Measurements from ENCODE around the gene UNC5C. TPM values are rescaled to one million over a fixed set of nuclear protein-coding genes. Genes with fewer than 3 reads are reported as not detected.
A peak's percentile ranks its signal among the peaks of the same experiment; 100 is the strongest.

The UNC5C gene
- total and polyA plus RNA-seq, 8 donors: 0.15 to 0.84 (median 0.34) TPM

DNA sequence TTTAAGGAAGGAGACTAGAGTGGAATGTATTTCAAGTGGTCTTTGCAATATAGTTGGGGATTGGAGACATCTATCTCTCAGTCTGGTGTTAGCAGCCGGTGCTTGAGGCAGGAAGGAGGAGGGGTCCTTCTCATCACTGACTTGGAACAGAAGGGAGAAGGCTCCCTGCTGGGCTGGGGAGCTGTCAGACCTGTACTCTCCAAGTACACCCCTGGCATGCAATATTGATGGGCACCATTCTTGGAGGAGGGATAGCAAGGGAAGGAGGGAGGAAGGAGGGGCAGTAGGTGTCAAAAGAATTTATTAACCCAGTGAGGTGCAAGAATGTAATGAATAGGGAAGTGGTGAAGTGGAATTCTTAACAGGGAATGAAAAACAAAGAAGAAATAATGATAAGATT, 338.8 kb downstream of the UNC5C start:
- H3K4me3 ChIP-seq: no peak overlapping the region
- no peaks in the 10 kb centered on the region for H3K9me3 ChIP-seq
- H3K4me1 ChIP-seq: no peaks in the 10 kb centered on the region
- no peaks in the 10 kb centered on the region for H3K27me3 ChIP-seq
- FAIRE-seq (no peak), ATAC-seq (no peak), DNase-seq (no peak)
- 79 to 83% methylated on average over 1 of the region's 1 CpG for WGBS, 2 donors
- intact Hi-C loops (cut with DNase I): no loop called here
- no peak overlapping the region for H3K27ac ChIP-seq
- TF ChIP-seq, protein P1, sequence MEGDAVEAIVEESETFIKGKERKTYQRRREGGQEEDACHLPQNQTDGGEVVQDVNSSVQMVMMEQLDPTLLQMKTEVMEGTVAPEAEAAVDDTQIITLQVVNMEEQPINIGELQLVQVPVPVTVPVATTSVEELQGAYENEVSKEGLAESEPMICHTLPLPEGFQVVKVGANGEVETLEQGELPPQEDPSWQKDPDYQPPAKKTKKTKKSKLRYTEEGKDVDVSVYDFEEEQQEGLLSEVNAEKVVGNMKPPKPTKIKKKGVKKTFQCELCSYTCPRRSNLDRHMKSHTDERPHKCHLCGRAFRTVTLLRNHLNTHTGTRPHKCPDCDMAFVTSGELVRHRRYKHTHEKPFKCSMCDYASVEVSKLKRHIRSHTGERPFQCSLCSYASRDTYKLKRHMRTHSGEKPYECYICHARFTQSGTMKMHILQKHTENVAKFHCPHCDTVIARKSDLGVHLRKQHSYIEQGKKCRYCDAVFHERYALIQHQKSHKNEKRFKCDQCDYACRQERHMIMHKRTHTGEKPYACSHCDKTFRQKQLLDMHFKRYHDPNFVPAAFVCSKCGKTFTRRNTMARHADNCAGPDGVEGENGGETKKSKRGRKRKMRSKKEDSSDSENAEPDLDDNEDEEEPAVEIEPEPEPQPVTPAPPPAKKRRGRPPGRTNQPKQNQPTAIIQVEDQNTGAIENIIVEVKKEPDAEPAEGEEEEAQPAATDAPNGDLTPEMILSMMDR (IDR thresholded peaks at IDR 0.05): no peak
- no peaks in the 10 kb centered on the region for H3K36me3 ChIP-seq

DNA sequence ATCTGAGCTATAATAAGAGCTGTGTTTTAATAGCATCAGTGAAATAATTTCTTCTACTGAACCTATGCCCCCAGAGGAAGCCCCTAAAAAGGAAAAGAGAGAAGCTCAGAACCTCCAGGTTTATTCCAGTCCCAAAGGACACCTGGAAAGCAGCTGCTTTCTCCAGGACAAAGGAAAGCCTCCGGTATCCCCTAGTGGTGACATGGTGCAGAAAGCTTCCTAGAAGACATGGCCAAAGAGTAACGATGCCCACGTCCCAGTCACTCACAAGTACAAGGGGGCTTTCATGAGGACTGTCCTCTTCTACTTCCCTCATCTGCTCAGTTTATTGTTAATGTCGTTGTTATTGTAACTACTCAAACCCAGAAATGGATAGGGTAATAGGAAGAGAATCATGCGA, 343.9 kb downstream of the UNC5C start:
- DNase-seq (no peak), ATAC-seq (no peak), FAIRE-seq (no peak)
- TF ChIP-seq, protein P1 (IDR thresholded peaks at IDR 0.05): peak in 1 of 4 donors; percentile 9
- no peaks in the 10 kb centered on the region for H3K36me3 ChIP-seq
- no peaks in the 10 kb centered on the region for H3K27me3 ChIP-seq
- no peaks in the 10 kb centered on the region for H3K9me3 ChIP-seq
- intact Hi-C loops (cut with DNase I): no loop called here
- 20 to 25% methylated on average over 5 of the region's 5 CpGs for WGBS, 2 donors
- H3K4me3 ChIP-seq: no peak overlapping the region
- no peaks in the 10 kb centered on the region for H3K4me1 ChIP-seq
- H3K27ac ChIP-seq: no peak overlapping the region

DNA sequence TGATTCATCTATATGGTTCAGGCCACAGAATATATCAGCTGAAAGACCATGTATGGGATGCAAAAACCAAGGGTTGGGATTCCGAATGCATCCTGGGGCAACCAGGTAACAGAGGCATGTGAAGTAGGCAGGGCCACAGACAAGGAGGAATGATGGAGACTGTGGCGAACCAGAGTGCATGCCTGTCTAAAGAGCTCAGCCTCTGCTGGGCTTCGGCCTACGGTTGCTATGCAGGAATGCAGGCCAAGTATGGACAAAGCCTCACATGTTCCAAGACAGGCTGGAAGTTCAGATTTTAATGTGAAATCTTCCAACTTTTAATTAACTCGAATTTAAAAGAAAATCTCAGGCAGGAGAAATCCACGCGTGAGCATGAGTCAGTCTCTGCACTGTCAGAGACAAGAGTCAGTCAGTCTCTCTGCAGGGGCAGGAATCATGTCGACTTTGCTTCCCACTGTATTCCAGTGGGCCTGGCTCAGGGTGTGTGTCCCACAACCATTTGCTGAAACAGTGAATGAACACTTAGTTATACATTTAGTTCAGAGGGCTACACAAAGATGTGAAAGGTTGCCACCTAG, 344.4 kb downstream of the UNC5C start:
- no peak for DNase-seq
- TF ChIP-seq, protein P1 (IDR thresholded peaks at IDR 0.05): no peak
- H3K9me3 ChIP-seq: no peaks in the 10 kb centered on the region
- WGBS, 2 donors: 78 to 81% methylated on average over 8 of the region's 8 CpGs
- H3K4me3 ChIP-seq: no peak overlapping the region
- H3K36me3 ChIP-seq: no peaks in the 10 kb centered on the region
- FAIRE-seq: no peak
- no peak for ATAC-seq
- intact Hi-C loops (cut with DNase I): no loop called here
- no peaks in the 10 kb centered on the region for H3K27me3 ChIP-seq
- H3K27ac ChIP-seq: no peak overlapping the region
- no peaks in the 10 kb centered on the region for H3K4me1 ChIP-seq

DNA sequence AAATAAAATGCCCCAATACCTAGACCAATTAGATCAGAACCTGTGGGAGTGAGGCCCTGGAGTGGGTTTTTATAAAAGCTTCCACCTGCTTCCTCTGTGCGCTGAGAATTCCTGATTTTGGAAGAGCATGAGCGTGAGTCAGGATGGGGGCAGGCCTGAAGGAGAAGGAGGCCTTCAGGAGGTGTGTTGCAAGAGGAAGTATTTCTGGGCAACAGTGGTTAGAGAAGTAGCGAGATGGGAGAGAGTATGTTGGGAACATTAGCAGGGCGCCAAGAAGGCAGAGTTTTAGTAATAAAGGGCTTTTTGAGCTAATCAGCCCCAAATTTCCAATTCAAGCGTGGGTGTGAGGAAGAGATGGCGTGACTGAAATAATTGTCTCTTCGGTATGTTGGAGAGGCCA, 349.8 kb downstream of the UNC5C start:
- FAIRE-seq: no peak
- intact Hi-C loops (cut with DNase I): no loop called here
- Histone ChIP-seq H3K27ac (no peak overlapping the region), H3K4me3 (no peak overlapping the region), H3K9me3 (no peaks in the 10 kb centered on the region), H3K36me3 (no peaks in the 10 kb centered on the region), H3K4me1 (no peaks in the 10 kb centered on the region), H3K27me3 (peaks cover 0 to 2% (median 0%) of the 10 kb centered on the region in 4 donors)
- ATAC-seq: no peak
- TF ChIP-seq, protein P1 (IDR thresholded peaks at IDR 0.05): no peak
- no peak for DNase-seq
- 89 to 96% methylated on average over 7 of the region's 7 CpGs for WGBS, 2 donors

DNA sequence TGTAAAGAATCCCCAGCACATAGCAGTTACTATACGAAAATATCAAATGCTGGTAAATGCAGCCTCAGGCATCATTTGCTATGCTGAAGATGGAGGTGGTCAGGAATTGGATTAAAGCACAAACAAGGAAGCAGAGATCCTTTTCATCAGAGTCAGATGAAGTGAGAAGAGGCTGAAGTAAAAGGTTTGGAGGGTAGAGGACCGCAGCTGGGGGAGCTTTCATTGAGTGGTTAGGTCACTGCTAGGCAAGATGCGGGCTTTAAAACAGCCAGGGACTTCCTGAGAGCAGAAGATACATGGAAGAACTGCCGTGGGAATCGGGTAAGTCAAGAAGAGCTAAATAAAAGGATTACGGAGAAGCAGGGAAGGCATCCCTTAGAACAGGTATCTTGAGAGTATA, 351.4 kb downstream of the UNC5C start:
- no peaks in the 10 kb centered on the region for H3K9me3 ChIP-seq
- intact Hi-C loops (cut with DNase I): no loop called here
- H3K4me1 ChIP-seq: no peaks in the 10 kb centered on the region
- H3K4me3 ChIP-seq: no peak overlapping the region
- peaks cover 0 to 2% (median 0%) of the 10 kb centered on the region in 4 donors for H3K27me3 ChIP-seq
- FAIRE-seq: no peak
- WGBS, 2 donors: 69 to 73% methylated on average over 6 of the region's 6 CpGs
- TF ChIP-seq, protein P1 (IDR thresholded peaks at IDR 0.05): no peak
- H3K27ac ChIP-seq: no peak overlapping the region
- ATAC-seq: no peak
- DNase-seq: no peak
- no peaks in the 10 kb centered on the region for H3K36me3 ChIP-seq

All from pancreas (tissue), 10 donors.